Karpas-422 (cell line): ENCODE data around the gene CHEK1. TPM values are rescaled to one million over a fixed set of nuclear protein-coding genes. Genes with fewer than 3 reads are reported as not detected.
"Not testable (repeated sequence)": the region's sequence is repeated elsewhere in the genome, so short reads cannot be mapped to it uniquely, and the experiment has no call there.

Source experiments
- DNase-seq: peaks from one replicate; pipeline ENCODE4 v3.0.0-alpha.2; 2015
- H2AFZ ChIP-seq: fragments of 200-600 bp; sonication (generic); 2 replicates; pipeline ENCODE4 v1.6.1; 2014; ENCODE audit warnings: antibody characterized with exemption, low read length, mixed read lengths
- H3K27ac ChIP-seq: fragments of 200-600 bp; sonication (generic); 2 replicates; pipeline ENCODE4 v1.5.1; 2014; ENCODE audit warnings: mild to moderate bottlenecking, low read length, moderate library complexity
- H3K27me3 ChIP-seq: fragments of 200-600 bp; sonication (generic); 2 replicates; pipeline ENCODE4 v1.6.1; 2014; ENCODE audit warnings: low read length, mixed read lengths
- H3K36me3 ChIP-seq: fragments of 200-600 bp; sonication (generic); 2 replicates; pipeline ENCODE4 v1.6.1; 2014; ENCODE audit warnings: low read length, mixed read lengths; ENCODE audit not compliant: insufficient read depth
- H3K4me1 ChIP-seq: fragments of 200-600 bp; sonication (generic); 2 replicates; pipeline ENCODE4 v1.6.1; 2014; ENCODE audit warnings: mild to moderate bottlenecking, low read length, mixed read lengths
- H3K4me2 ChIP-seq: fragments of 200-600 bp; sonication (generic); 2 replicates; pipeline ENCODE4 v1.6.1; 2014; ENCODE audit warnings: low read length, low read depth, mild to moderate bottlenecking; ENCODE audit not compliant: poor library complexity, severe bottlenecking
- H3K4me3 ChIP-seq: fragments of 200-600 bp; sonication (generic); 2 replicates; pipeline ENCODE4 v1.5.1; 2014; ENCODE audit warnings: mild to moderate bottlenecking, antibody characterized with exemption, low read length, mixed read lengths
- H3K79me2 ChIP-seq: fragments of 200-600 bp; sonication (generic); 2 replicates; pipeline ENCODE4 v1.6.1; 2014; ENCODE audit warnings: mild to moderate bottlenecking, low read length, mixed read lengths
- H3K9ac ChIP-seq: fragments of 200-600 bp; sonication (generic); 2 replicates; pipeline ENCODE4 v1.6.0; 2014; ENCODE audit warnings: low read length
- H3K9me2 ChIP-seq: fragments of 200-600 bp; sonication (generic), shearing (Covaris generic); replicated peaks from 2 replicates; pipeline ENCODE4 v1.6.0; 2014; ENCODE audit warnings: mild to moderate bottlenecking, low read length, moderate library complexity; ENCODE audit not compliant: insufficient read depth
- H3K9me3 ChIP-seq: fragments of 300-700, 200-600 bp; sonication (generic); 2 replicates; pipeline ENCODE4 v1.6.1; 2014; ENCODE audit warnings: low read length, mixed read lengths
- H4K20me1 ChIP-seq: fragments of 200-600 bp; sonication (generic); 2 replicates; pipeline ENCODE4 v1.6.1; 2014; ENCODE audit warnings: mild to moderate bottlenecking, antibody characterized with exemption, low read length, low read depth; ENCODE audit not compliant: insufficient read depth
- total RNA-seq: library from RNA; depleted of rRNA; stranded (reverse); fragments of >200 nt; shearing (Covaris generic); gene quantifications from 2 replicates; pipeline ENCODE4 v1.2.3, GENCODE V29; 2014; ENCODE audit warnings: low replicate concordance; rRNA removed

Gene CHEK1
- 12.5 and 16.5 TPM in 2 replicates for total RNA-seq

- Histone ChIP-seq H3K27ac (peak within 1 kb of the TSS; percentile 85), H3K9me3 (no peaks in the 10 kb centered on the region), H3K4me1 (peaks cover 27% of the 10 kb centered on the region), H4K20me1 (no peaks in the 10 kb centered on the region), H3K4me3 (peak within 1 kb of the TSS; percentile 76), H3K9ac (peak within 1 kb of the TSS; percentile 80), H3K4me2 (peak within 1 kb of the TSS; percentile 71), H2AFZ (peak within 1 kb of the TSS; percentile 73; the same call in 1 of the 2 replicates), H3K36me3 (peaks cover 5% of the 10 kb centered on the region), H3K9me2 (no peaks in the 10 kb centered on the region), H3K79me2 (peaks cover 37% of the 10 kb centered on the region), H3K27me3 (no peaks in the 10 kb centered on the region)
- DNase-seq, result no peak
These were observed at the start of gene CHEK1 for GRCh38 chr11:125624756-125625213. TSS of gene CHEK1 (plus strand) at chr11:125625163. CDS start at chr11:125626769, 1,606 bp downstream.

- not testable (repeated sequence) for H3K36me3 ChIP-seq, H3K27ac ChIP-seq, H3K27me3 ChIP-seq, H3K79me2 ChIP-seq, H2AFZ ChIP-seq, H3K9ac ChIP-seq, H3K9me3 ChIP-seq, H3K9me2 ChIP-seq, H3K4me3 ChIP-seq, DNase-seq, H4K20me1 ChIP-seq, H3K4me1 ChIP-seq, H3K4me2 ChIP-seq
These were observed 47.8 kb upstream of the CHEK1 start for GRCh38 chr11:125577181-125577580.

- H3K79me2 ChIP-seq, result no peaks in the 10 kb centered on the region
- no peaks in the 10 kb centered on the region for H3K27me3 ChIP-seq
- no peak overlapping the region for H3K9ac ChIP-seq
- peaks cover 5% of the 10 kb centered on the region; the same call in 1 of the 2 replicates for H3K36me3 ChIP-seq
- DNase-seq, result no peak
- H3K4me2 ChIP-seq, result no peak overlapping the region
- H3K27ac ChIP-seq, result no peak overlapping the region
- H3K4me1 ChIP-seq, result no peaks in the 10 kb centered on the region
- H4K20me1 ChIP-seq, result no peaks in the 10 kb centered on the region
- no peaks in the 10 kb centered on the region for H3K9me3 ChIP-seq
- no peak overlapping the region for H2AFZ ChIP-seq
- no peaks in the 10 kb centered on the region for H3K9me2 ChIP-seq
- no peak overlapping the region for H3K4me3 ChIP-seq
These were observed 46.2 kb upstream of the CHEK1 start for GRCh38 chr11:125578783-125579182.

- DNase-seq, result no peak
- H3K27me3 ChIP-seq, result no peaks in the 10 kb centered on the region
These were observed 45.2 kb upstream of the CHEK1 start for GRCh38 chr11:125579811-125580210.

GRCh38 chr11:125583496-125583895 lies 41.5 kb upstream of the CHEK1 start:
- Histone ChIP-seq H2AFZ (no peak overlapping the region), H3K36me3 (no peaks in the 10 kb centered on the region), H3K79me2 (no peaks in the 10 kb centered on the region), H3K27ac (no peak overlapping the region), H3K4me3 (no peak overlapping the region), H3K27me3 (no peaks in the 10 kb centered on the region), H3K9ac (no peak overlapping the region), H3K9me3 (no peaks in the 10 kb centered on the region), H3K9me2 (no peaks in the 10 kb centered on the region), H4K20me1 (no peaks in the 10 kb centered on the region), H3K4me1 (peaks cover 6% of the 10 kb centered on the region), H3K4me2 (no peak overlapping the region)
- no peak for DNase-seq

More at GRCh38 chr11:125579811-125580210, 45.2 kb upstream of the CHEK1 start:
- Histone ChIP-seq H4K20me1 (no peaks in the 10 kb centered on the region), H3K9ac (no peak overlapping the region), H3K4me2 (no peak overlapping the region), H3K4me1 (no peaks in the 10 kb centered on the region), H3K36me3 (0 out of 2 replicates have a peak, but pooled peaks cover 3% of the 10 kb centered on the region), H3K9me3 (no peaks in the 10 kb centered on the region), H3K79me2 (no peaks in the 10 kb centered on the region), H3K27ac (no peak overlapping the region), H3K4me3 (no peak overlapping the region), H2AFZ (no peak overlapping the region), H3K9me2 (no peaks in the 10 kb centered on the region)

GRCh38 chr11:125585487-125585886 lies 39.5 kb upstream of the CHEK1 start:
- Histone ChIP-seq H3K27me3 (no peaks in the 10 kb centered on the region), H3K9me3 (no peaks in the 10 kb centered on the region), H3K9ac (no peak overlapping the region), H3K27ac (no peak overlapping the region), H3K4me3 (no peak overlapping the region), H2AFZ (no peak overlapping the region), H3K4me2 (no peak overlapping the region), H4K20me1 (no peaks in the 10 kb centered on the region), H3K79me2 (no peaks in the 10 kb centered on the region), H3K9me2 (no peaks in the 10 kb centered on the region), H3K36me3 (no peaks in the 10 kb centered on the region), H3K4me1 (peaks cover 11% of the 10 kb centered on the region)
- no peak for DNase-seq

- H3K9me3 ChIP-seq, result no peaks in the 10 kb centered on the region
- DNase-seq, result no peak
- no peak overlapping the region for H3K27ac ChIP-seq
- peaks cover 16% of the 10 kb centered on the region for H3K4me1 ChIP-seq
- H2AFZ ChIP-seq, result no peak overlapping the region
- no peaks in the 10 kb centered on the region for H3K36me3 ChIP-seq
- no peak overlapping the region for H3K4me3 ChIP-seq
- no peak overlapping the region for H3K9ac ChIP-seq
- H3K27me3 ChIP-seq, result no peaks in the 10 kb centered on the region
- H4K20me1 ChIP-seq, result no peaks in the 10 kb centered on the region
- no peaks in the 10 kb centered on the region for H3K9me2 ChIP-seq
- H3K79me2 ChIP-seq, result peaks cover 2% of the 10 kb centered on the region; the same call in 1 of the 2 replicates
- H3K4me2 ChIP-seq, result no peak overlapping the region
These were observed 38.3 kb upstream of the CHEK1 start for GRCh38 chr11:125586623-125587022.

- H3K4me1 ChIP-seq, result peaks cover 16% of the 10 kb centered on the region
- H3K9me2 ChIP-seq, result no peaks in the 10 kb centered on the region
- no peak overlapping the region for H2AFZ ChIP-seq
- no peaks in the 10 kb centered on the region for H3K36me3 ChIP-seq
- H3K4me3 ChIP-seq, result no peak overlapping the region
- H3K27me3 ChIP-seq, result no peaks in the 10 kb centered on the region
- no peak overlapping the region for H3K9ac ChIP-seq
- no peak overlapping the region for H3K27ac ChIP-seq
- no peaks in the 10 kb centered on the region for H4K20me1 ChIP-seq
- DNase-seq, result no peak
- H3K4me2 ChIP-seq, result no peak overlapping the region
- H3K9me3 ChIP-seq, result no peaks in the 10 kb centered on the region
- H3K79me2 ChIP-seq, result peaks cover 4% of the 10 kb centered on the region; the same call in 1 of the 2 replicates
These were observed 37.5 kb upstream of the CHEK1 start for GRCh38 chr11:125587480-125587879.
